Measurements from ENCODE around the gene MBD2.

The MBD2 gene

GRCh38 chr18:54193786-54194185 is 30.7 kb downstream of the MBD2 start:
- no peak for DNase-seq

GRCh38 chr18:54192900-54193299 is 31.6 kb downstream of the MBD2 start:
- DNase-seq = no peak

- DNase-seq = no peak
Measured at GRCh38 chr18:54192415-54192814, 32.1 kb downstream of the MBD2 start.

GRCh38 chr18:54191352-54191751 is 33.1 kb downstream of the MBD2 start:
- DNase-seq = no peak

- no peak for DNase-seq
Measured at GRCh38 chr18:54187372-54187771, 37.1 kb downstream of the MBD2 start.

- no peak for DNase-seq
Measured at GRCh38 chr18:54184836-54185235, 39.6 kb downstream of the MBD2 start.

GRCh38 chr18:54183390-54183789 is 41.1 kb downstream of the MBD2 start:
- no peak for DNase-seq

- no peak for DNase-seq
Measured at GRCh38 chr18:54181856-54182602, 42.4 kb downstream of the MBD2 start.

GRCh38 chr18:54173980-54174630 is 50.4 kb downstream of the MBD2 start:
- no peak for DNase-seq

GRCh38 chr18:54173250-54173649 is 51.2 kb downstream of the MBD2 start:
- DNase-seq = no peak

- DNase-seq = no peak
Measured at GRCh38 chr18:54169431-54170403, 54.8 kb downstream of the MBD2 start.

GRCh38 chr18:54165450-54165849 is 59.0 kb downstream of the MBD2 start:
- DNase-seq = no peak

GRCh38 chr18:54163453-54163852 is 61.0 kb downstream of the MBD2 start:
- DNase-seq = no peak

GRCh38 chr18:54162431-54162830 is 62.0 kb downstream of the MBD2 start:
- no peak for DNase-seq

GRCh38 chr18:54161267-54161666 is 63.2 kb downstream of the MBD2 start:
- no peak for DNase-seq

- no peak for DNase-seq
Measured at GRCh38 chr18:54159906-54160305, 64.6 kb downstream of the MBD2 start.

- DNase-seq = no peak
Measured at GRCh38 chr18:54157646-54158385, 66.7 kb downstream of the MBD2 start.

- DNase-seq = no peak
Measured at GRCh38 chr18:54155412-54155811, 69.1 kb downstream of the MBD2 start.

GRCh38 chr18:54154231-54154630 is 70.2 kb downstream of the MBD2 start:
- no peak for DNase-seq

- no peak for DNase-seq
Measured at GRCh38 chr18:54151376-54151775, 73.1 kb downstream of the MBD2 start.

GRCh38 chr18:54150226-54150625 is 74.2 kb downstream of the MBD2 start:
- DNase-seq = no peak

GRCh38 chr18:54149078-54149697 is 75.3 kb downstream of the MBD2 start:
- DNase-seq = peak; percentile 39 to 47

Measured in inflammatory macrophage (primary cell).